OCI-LY1 (cell line): Measurements from ENCODE around the gene UQCR11.

Experiments used
- H2AFZ ChIP-seq: fragments of 200-600 bp; sonication (generic), shearing (Covaris generic); 2 replicates; pipeline ENCODE4 v1.6.0; 2014; ENCODE audit warnings: antibody characterized with exemption, mild to moderate bottlenecking, low read length
- H3F3A ChIP-seq: fragments of 200-600 bp; sonication (generic), shearing (Covaris generic); 2 replicates; pipeline ENCODE4 v1.6.0; 2014; ENCODE audit warnings: mild to moderate bottlenecking, antibody characterized with exemption, low read length, moderate library complexity; ENCODE audit not compliant: insufficient read depth
- H3K27ac ChIP-seq: fragments of 200-600 bp; sonication (generic); 2 replicates; pipeline ENCODE4 v1.5.1; 2014; ENCODE audit warnings: low read length, mixed run types, mild to moderate bottlenecking, low read depth; ENCODE audit not compliant: poor library complexity, severe bottlenecking
- H3K27me3 ChIP-seq: fragments of 200-600 bp; sonication (generic); 2 replicates; pipeline ENCODE4 v1.6.0; 2014; ENCODE audit warnings: antibody characterized with exemption, mild to moderate bottlenecking, low read length, moderate library complexity; ENCODE audit not compliant: insufficient read depth
- H3K36me3 ChIP-seq: fragments of 200-600 bp; sonication (generic); 2 replicates; pipeline ENCODE4 v1.6.1; 2014; ENCODE audit warnings: mild to moderate bottlenecking, antibody characterized with exemption, low read length, moderate library complexity, mixed read lengths; ENCODE audit not compliant: insufficient read depth
- H3K4me1 ChIP-seq: fragments of 200-600 bp; sonication (generic); 2 replicates; pipeline ENCODE4 v1.5.1; 2014; ENCODE audit warnings: mild to moderate bottlenecking, low read length, moderate library complexity; ENCODE audit not compliant: insufficient read depth, severe bottlenecking
- H3K4me2 ChIP-seq: fragments of 200-600 bp; sonication (generic), shearing (Covaris generic); 2 replicates; pipeline ENCODE4 v1.6.1; 2014; ENCODE audit warnings: low read length
- H3K4me3 ChIP-seq: fragments of 200-600 bp; sonication (generic); 2 replicates; pipeline ENCODE4 v1.5.1; 2014; ENCODE audit warnings: low read length, low read depth, mild to moderate bottlenecking, mixed read lengths; ENCODE audit not compliant: poor library complexity, severe bottlenecking
- H3K79me2 ChIP-seq: fragments of 200-600 bp; shearing (Covaris generic); 2 replicates; pipeline ENCODE4 v1.6.1; 2016; ENCODE audit warnings: mixed run types, low read length, mixed read lengths; ENCODE audit not compliant: insufficient read depth
- H3K9ac ChIP-seq: fragments of 200-600 bp; sonication (generic), shearing (Covaris generic); 2 replicates; pipeline ENCODE4 v1.6.1; 2014; ENCODE audit warnings: mild to moderate bottlenecking, low read length, mixed read lengths
- H3K9me2 ChIP-seq: fragments of 200-600 bp; sonication (generic), shearing (Covaris generic); 2 replicates; pipeline ENCODE4 v1.6.1; 2014; ENCODE audit warnings: low read depth, mild to moderate bottlenecking, low read length, mixed read lengths
- H3K9me3 ChIP-seq: fragments of 200-600 bp; shearing (Covaris generic); 2 replicates; pipeline ENCODE4 v1.6.1; 2014; ENCODE audit warnings: low read length, mixed read lengths
- H4K20me1 ChIP-seq: fragments of 200-600 bp; sonication (generic), shearing (Covaris generic); 2 replicates; pipeline ENCODE4 v1.6.0; 2016; ENCODE audit warnings: mild to moderate bottlenecking, low read length; ENCODE audit not compliant: insufficient read depth
- EZH2 ChIP-seq: fragments of 200-600 bp; sonication (generic), shearing (Covaris generic); IDR thresholded peaks from 2 replicates; pipeline ENCODE4 v1.8.0; 2017; ENCODE audit warnings: borderline replicate concordance, mixed run types, mild to moderate bottlenecking, antibody characterized with exemption, low read length, moderate library complexity, mixed read lengths
- TF ChIP-seq, protein P1 (sequence below): fragments of 200-600 bp; sonication (generic), shearing (Covaris generic); IDR thresholded peaks from 2 replicates; pipeline ENCODE4 v1.5.1; 2017; ENCODE audit warnings: mild to moderate bottlenecking, antibody characterized with exemption, low read length, moderate library complexity, mixed read lengths

Gene UQCR11

GRCh38 chr19:1580957-1581356 is 24.3 kb downstream of the UQCR11 start:
- no peaks in the 10 kb centered on the region for H3K9me3 ChIP-seq
- H3F3A ChIP-seq, result no peaks in the 10 kb centered on the region
- H4K20me1 ChIP-seq, result no peaks in the 10 kb centered on the region
- H2AFZ ChIP-seq, result no peak overlapping the region
- H3K27ac ChIP-seq, result no peak overlapping the region
- H3K4me2 ChIP-seq, result no peak overlapping the region
- peaks cover 95% of the 10 kb centered on the region for H3K36me3 ChIP-seq
- H3K9ac ChIP-seq, result no peak overlapping the region
- no peaks in the 10 kb centered on the region for H3K27me3 ChIP-seq
- no peaks in the 10 kb centered on the region for H3K9me2 ChIP-seq
- TF ChIP-seq EZH2, result no peak
- TF ChIP-seq, protein P1, sequence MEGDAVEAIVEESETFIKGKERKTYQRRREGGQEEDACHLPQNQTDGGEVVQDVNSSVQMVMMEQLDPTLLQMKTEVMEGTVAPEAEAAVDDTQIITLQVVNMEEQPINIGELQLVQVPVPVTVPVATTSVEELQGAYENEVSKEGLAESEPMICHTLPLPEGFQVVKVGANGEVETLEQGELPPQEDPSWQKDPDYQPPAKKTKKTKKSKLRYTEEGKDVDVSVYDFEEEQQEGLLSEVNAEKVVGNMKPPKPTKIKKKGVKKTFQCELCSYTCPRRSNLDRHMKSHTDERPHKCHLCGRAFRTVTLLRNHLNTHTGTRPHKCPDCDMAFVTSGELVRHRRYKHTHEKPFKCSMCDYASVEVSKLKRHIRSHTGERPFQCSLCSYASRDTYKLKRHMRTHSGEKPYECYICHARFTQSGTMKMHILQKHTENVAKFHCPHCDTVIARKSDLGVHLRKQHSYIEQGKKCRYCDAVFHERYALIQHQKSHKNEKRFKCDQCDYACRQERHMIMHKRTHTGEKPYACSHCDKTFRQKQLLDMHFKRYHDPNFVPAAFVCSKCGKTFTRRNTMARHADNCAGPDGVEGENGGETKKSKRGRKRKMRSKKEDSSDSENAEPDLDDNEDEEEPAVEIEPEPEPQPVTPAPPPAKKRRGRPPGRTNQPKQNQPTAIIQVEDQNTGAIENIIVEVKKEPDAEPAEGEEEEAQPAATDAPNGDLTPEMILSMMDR, result no peak
- H3K4me1 ChIP-seq, result no peaks in the 10 kb centered on the region
- H3K4me3 ChIP-seq, result no peak overlapping the region
- peaks cover 7% of the 10 kb centered on the region; the same call in 1 of the 2 replicates for H3K79me2 ChIP-seq

DNA sequence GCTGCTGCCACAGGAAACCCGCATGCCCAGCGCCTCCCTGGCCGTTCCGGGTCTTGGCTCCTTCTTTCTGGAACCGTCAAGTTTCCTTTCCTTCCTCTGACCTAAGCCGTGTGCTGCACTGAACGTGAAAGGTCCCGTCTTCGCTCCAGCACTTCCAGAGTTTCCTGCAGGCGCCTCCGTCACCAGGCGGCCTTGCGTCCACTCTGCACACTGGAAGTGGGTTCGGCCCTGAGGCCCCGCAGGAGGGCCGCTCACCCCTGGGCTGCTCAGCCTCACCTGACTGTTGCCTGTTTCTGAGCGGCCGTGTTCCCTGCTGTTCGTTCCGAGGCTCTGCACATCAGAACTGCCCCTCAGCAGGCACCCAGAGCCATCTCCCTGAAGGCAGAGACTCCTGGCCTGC is 24.9 kb downstream of the UQCR11 start:
- no peaks in the 10 kb centered on the region for H3K4me1 ChIP-seq
- no peaks in the 10 kb centered on the region for H4K20me1 ChIP-seq
- H3K27ac ChIP-seq, result no peak overlapping the region
- no peak for TF ChIP-seq EZH2
- TF ChIP-seq, protein P1, result no peak
- H3F3A ChIP-seq, result no peaks in the 10 kb centered on the region
- no peak overlapping the region for H2AFZ ChIP-seq
- H3K79me2 ChIP-seq, result 0 out of 2 replicates have a peak, but pooled peaks cover under 1% of the 10 kb centered on the region
- H3K4me3 ChIP-seq, result no peak overlapping the region
- H3K9me3 ChIP-seq, result no peaks in the 10 kb centered on the region
- H3K27me3 ChIP-seq, result no peaks in the 10 kb centered on the region
- H3K36me3 ChIP-seq, result peaks cover 92% of the 10 kb centered on the region
- H3K9ac ChIP-seq, result no peak overlapping the region
- no peak overlapping the region for H3K4me2 ChIP-seq
- H3K9me2 ChIP-seq, result no peaks in the 10 kb centered on the region

- peaks cover 82% of the 10 kb centered on the region for H3K36me3 ChIP-seq
- no peaks in the 10 kb centered on the region for H3K27me3 ChIP-seq
- no peaks in the 10 kb centered on the region for H4K20me1 ChIP-seq
- no peak overlapping the region for H2AFZ ChIP-seq
- no peak overlapping the region for H3K4me2 ChIP-seq
- H3K79me2 ChIP-seq, result no peaks in the 10 kb centered on the region
- H3K9ac ChIP-seq, result no peak overlapping the region
- H3K9me3 ChIP-seq, result no peaks in the 10 kb centered on the region
- no peak overlapping the region for H3K4me3 ChIP-seq
- H3K27ac ChIP-seq, result no peak overlapping the region
- H3K4me1 ChIP-seq, result no peaks in the 10 kb centered on the region
- no peaks in the 10 kb centered on the region for H3F3A ChIP-seq
- TF ChIP-seq EZH2, result no peak
- TF ChIP-seq, protein P1, result no peak
- H3K9me2 ChIP-seq, result no peaks in the 10 kb centered on the region
These were observed 26.0 kb downstream of the UQCR11 start for GRCh38 chr19:1579222-1579621.
